A673 (cell line): Measurements from ENCODE around the gene APOA5. TPM values are rescaled to one million over a fixed set of nuclear protein-coding genes. Genes with fewer than 3 reads are reported as not detected.

ENCODE experiments used
- BruUV-seq: library from RNA; stranded (reverse); fragments of 400-500 nt; replicated peaks from 2 replicates; lab custom pipeline; 2021; lab: Mats Ljungman, UMichigan
- CTCF ChIA-PET: fragments of 300-600 bp; sonication (Branson Sonifier 250); formaldehyde crosslinking; loops from one replicate; lab custom pipeline; 2022; ENCODE audit warnings: antibody characterized with exemption; lab: Charles Lee
- POLR2A ChIA-PET: fragments of 300-600 bp; sonication (Branson Sonifier 250); formaldehyde crosslinking; loops from one replicate; lab custom pipeline; 2022; ENCODE audit warnings: antibody characterized with exemption; ENCODE audit not compliant: low non-redundant PET; lab: Charles Lee
- DNase-seq: peaks from one replicate; pipeline ENCODE4 v3.0.0-alpha.2; 2015; ENCODE audit warnings: low spot score
- H3K27ac ChIP-seq: fragments of 200-600 bp; sonication (generic); 2 replicates; pipeline ENCODE4 v1.5.1; 2016; ENCODE audit warnings: mixed run types, low read depth, mild to moderate bottlenecking, mixed read lengths, antibody characterized with exemption, low read length; ENCODE audit not compliant: poor library complexity, severe bottlenecking
- H3K27me3 ChIP-seq: fragments of 200-600 bp; sonication (generic); replicated peaks from 2 replicates; pipeline ENCODE4 v1.6.1; 2017; ENCODE audit warnings: mixed run types, low read depth, mild to moderate bottlenecking, mixed read lengths, antibody characterized with exemption, low read length; ENCODE audit not compliant: insufficient read depth, poor library complexity
- H3K36me3 ChIP-seq: fragments of 200-600 bp; sonication (generic); 2 replicates; pipeline ENCODE4 v1.6.1; 2016; ENCODE audit warnings: mixed run types, mild to moderate bottlenecking, mixed read lengths, antibody characterized with exemption, low read length; ENCODE audit not compliant: insufficient read depth, poor library complexity, severe bottlenecking
- H3K4me1 ChIP-seq: fragments of 200-600 bp; sonication (generic); 2 replicates; pipeline ENCODE4 v1.6.1; 2017; ENCODE audit warnings: mixed run types, mild to moderate bottlenecking, mixed read lengths, antibody characterized with exemption, low read length; ENCODE audit not compliant: insufficient read depth, poor library complexity, severe bottlenecking
- H3K4me3 ChIP-seq: fragments of 200-600 bp; sonication (generic); 2 replicates; pipeline ENCODE4 v1.5.1; 2016; ENCODE audit warnings: low read depth, mixed run types, mild to moderate bottlenecking, mixed read lengths, low read length; ENCODE audit not compliant: poor library complexity, severe bottlenecking
- H3K9me3 ChIP-seq: fragments of 200-600 bp; sonication (generic); 2 replicates; pipeline ENCODE4 v1.6.1; 2016; ENCODE audit warnings: mixed run types, low read depth, mild to moderate bottlenecking, mixed read lengths, antibody characterized with exemption, low read length; ENCODE audit not compliant: poor library complexity, severe bottlenecking
- EZH2 ChIP-seq: fragments of 200-600 bp; sonication (generic); IDR thresholded peaks from 2 replicates; pipeline ENCODE4 v1.6.1; 2017; ENCODE audit warnings: borderline replicate concordance, low read depth, mild to moderate bottlenecking, mixed read lengths, antibody characterized with exemption, low read length; ENCODE audit not compliant: poor library complexity, severe bottlenecking
- intact Hi-C: fragments of 100-400 bp; cut with micrococcal nuclease; formaldehyde crosslinking; loops from one replicate; pipeline ENCODE4 v1.10.0; 2022; ENCODE audit not compliant: unreplicated experiment
- total RNA-seq: library from RNA; stranded (reverse); gene quantifications from 2 replicates; pipeline ENCODE4 v1.2.3, GENCODE V29; 2021
- TF ChIP-seq, protein P1 (sequence below): fragments of 300-800, 200-600 bp; sonication (generic); conservative IDR thresholded peaks from 2 replicates; pipeline ENCODE4 v1.5.1; 2017; ENCODE audit warnings: low read depth, mild to moderate bottlenecking, antibody characterized with exemption, low read length, moderate library complexity, mixed read lengths

The APOA5 gene
- total RNA-seq, 1 experiment from 2014 or later: not detected

DNA sequence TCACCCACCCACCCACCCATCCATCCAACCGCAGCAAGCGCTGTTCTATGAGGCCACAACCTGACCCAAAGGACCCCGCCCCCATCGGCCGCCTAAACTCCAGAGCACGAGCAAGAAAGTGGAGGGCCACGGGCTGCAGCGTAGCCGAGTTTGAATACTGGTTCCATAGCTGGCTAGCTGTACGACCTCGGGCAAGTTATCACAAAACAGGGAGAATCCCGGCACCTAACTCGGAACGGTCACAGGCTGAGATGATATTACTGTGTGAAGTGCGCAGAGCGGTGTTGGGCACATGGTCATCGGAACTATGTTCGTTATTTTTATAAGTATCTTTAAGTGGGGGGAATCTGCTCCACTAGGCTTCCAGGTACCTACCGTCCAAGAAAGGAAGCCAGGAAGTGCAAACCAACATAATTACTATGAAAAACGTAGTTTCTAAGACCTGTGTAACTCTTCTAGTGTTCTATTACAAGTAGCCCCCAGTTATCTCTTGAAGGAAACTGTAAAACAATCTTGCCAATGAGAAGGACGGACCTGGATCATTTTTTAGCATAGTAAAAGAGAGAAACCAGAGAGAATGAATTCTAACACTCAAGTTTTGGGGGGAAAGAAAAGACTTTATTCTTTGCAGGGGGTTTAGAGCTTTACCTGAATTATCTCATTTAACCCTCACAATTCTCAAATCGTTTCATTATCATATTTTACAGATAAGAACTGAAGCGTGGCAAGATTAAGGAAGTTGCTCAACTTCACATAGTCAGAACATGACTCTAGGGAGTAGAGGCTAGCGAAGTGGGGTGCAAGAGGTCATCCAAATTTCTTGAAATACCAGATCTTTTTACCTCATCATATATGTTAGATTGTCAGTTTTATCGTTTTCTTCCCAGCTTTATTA lies 18.2 kb downstream of the APOA5 start:
- Histone ChIP-seq H3K36me3 (peaks cover 25% of the 10 kb centered on the region), H3K4me1 (peaks cover 20% of the 10 kb centered on the region), H3K9me3 (no peaks in the 10 kb centered on the region), H3K4me3 (peak overlapping the region; percentile 58), H3K27ac (peak overlapping the region; percentile 55), H3K27me3 (no peaks in the 10 kb centered on the region)
- DNase-seq: peak; percentile 28
- intact Hi-C loops: loop anchor here (5.0 kb wide), 1 partner anchor 334 kb away; no protein-coding TSS in a partner anchor
- CTCF ChIA-PET: no interaction called here
- TF ChIP-seq, protein P1, sequence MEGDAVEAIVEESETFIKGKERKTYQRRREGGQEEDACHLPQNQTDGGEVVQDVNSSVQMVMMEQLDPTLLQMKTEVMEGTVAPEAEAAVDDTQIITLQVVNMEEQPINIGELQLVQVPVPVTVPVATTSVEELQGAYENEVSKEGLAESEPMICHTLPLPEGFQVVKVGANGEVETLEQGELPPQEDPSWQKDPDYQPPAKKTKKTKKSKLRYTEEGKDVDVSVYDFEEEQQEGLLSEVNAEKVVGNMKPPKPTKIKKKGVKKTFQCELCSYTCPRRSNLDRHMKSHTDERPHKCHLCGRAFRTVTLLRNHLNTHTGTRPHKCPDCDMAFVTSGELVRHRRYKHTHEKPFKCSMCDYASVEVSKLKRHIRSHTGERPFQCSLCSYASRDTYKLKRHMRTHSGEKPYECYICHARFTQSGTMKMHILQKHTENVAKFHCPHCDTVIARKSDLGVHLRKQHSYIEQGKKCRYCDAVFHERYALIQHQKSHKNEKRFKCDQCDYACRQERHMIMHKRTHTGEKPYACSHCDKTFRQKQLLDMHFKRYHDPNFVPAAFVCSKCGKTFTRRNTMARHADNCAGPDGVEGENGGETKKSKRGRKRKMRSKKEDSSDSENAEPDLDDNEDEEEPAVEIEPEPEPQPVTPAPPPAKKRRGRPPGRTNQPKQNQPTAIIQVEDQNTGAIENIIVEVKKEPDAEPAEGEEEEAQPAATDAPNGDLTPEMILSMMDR: no peak
- no peak for TF ChIP-seq EZH2
- TSS peak; percentile 91 for BruUV-seq
- POLR2A ChIA-PET: interaction anchor here (0.6 to 0.7 kb wide), 2 partner anchors 374 to 554 kb away, joined by 3 read pairs; no protein-coding TSS in a partner anchor

DNA sequence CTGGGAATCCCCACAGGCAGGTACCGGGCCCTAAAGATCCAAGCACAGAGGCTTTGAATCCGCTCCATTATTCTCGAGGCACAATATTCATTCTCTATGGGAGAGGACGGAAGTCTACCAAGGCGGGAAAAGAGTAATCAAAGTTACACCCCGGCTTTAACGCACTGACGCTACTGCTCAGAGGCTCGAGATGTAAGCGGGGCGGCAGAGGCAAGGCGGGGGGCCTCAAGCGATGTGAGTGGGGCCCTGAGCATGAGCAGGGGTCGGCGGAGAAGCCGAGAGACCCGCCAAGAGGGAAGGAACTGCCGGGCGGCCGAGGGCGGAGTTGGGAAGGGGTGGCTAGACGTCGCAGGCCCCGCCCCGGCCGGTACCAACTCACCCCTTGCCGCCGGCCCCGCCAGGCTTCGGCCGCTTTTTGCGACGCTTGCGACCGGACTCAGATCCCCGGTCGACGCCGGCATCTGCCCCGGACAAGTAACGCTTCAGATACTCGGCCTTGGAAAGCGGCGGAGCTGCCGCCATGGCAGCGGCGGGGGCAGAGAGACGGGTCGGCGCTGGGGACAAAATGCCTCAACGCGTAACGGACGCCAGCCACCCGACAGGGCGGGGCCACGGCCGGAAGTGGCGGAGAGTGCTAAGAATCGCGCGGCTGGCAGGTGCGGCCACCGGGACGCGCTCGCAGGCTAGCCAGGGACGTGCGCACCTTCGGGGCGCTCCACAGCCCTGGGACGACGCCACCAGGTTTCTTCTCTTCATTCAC lies 19.1 kb downstream of the APOA5 start, which contains the start of gene BUD13:
TSS of gene BUD13 (minus strand) at position 545 of the 760 bp plus-strand sequence. CDS start at position 522, 23 bp downstream.
- H3K4me3 ChIP-seq: peak within 1 kb of the TSS; percentile 58
- H3K36me3 ChIP-seq: peaks cover 25% of the 10 kb centered on the region
- no TSS peak for BruUV-seq
- ChIA-PET POLR2A (interaction anchor here (0.7 kb wide), 1 partner anchor 373 kb away, joined by 3 read pairs; no protein-coding TSS in a partner anchor), CTCF (no interaction called here)
- peaks cover 20% of the 10 kb centered on the region for H3K4me1 ChIP-seq
- peak within 1 kb of the TSS; percentile 88 for H3K27ac ChIP-seq
- no peak for TF ChIP-seq EZH2
- TF ChIP-seq, protein P1: no peak
- peak; percentile 94 for DNase-seq
- H3K9me3 ChIP-seq: no peaks in the 10 kb centered on the region
- intact Hi-C loops: loop anchor here (5.0 kb wide), 1 partner anchor 335 kb away; no protein-coding TSS in a partner anchor
- no peaks in the 10 kb centered on the region for H3K27me3 ChIP-seq

DNA sequence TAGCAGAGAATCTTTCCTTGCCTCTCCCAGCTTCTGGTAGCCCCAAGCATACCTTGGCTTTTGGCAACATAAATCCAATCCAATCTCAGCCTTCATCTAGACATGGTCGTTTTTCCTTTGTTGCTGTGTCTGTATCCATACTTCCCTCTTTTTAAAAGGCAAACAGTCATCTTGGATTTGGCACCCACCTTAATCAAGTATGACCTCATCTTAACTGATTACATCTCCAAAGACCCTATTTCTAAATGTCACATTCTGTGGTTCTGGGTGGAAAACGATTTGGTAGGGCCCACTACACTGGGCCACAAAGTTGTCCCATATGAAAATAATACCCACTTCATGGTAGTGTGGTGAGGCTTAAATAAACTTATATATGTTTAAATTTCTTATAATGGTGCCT lies 19.7 kb downstream of the APOA5 start:
- Histone ChIP-seq H3K4me3 (peak overlapping the region; percentile 58), H3K9me3 (no peaks in the 10 kb centered on the region), H3K4me1 (peaks cover 20% of the 10 kb centered on the region), H3K27me3 (no peaks in the 10 kb centered on the region), H3K27ac (peak overlapping the region; percentile 88), H3K36me3 (peaks cover 28% of the 10 kb centered on the region)
- POLR2A ChIA-PET: no interaction called here
- intact Hi-C loops: loop anchor here (5.0 kb wide), 1 partner anchor 335 kb away; no protein-coding TSS in a partner anchor
- no peak for DNase-seq
- CTCF ChIA-PET: no interaction called here
- TF ChIP-seq, protein P1: no peak
- TF ChIP-seq EZH2: no peak
- TSS peak; percentile 63 for BruUV-seq
